Smooth muscle cell (in vitro differentiated cells): ENCODE results near the gene TMEM260. TPM values are rescaled to one million over a fixed set of nuclear protein-coding genes. Genes with fewer than 3 reads are reported as not detected.
A peak's percentile ranks its signal among the peaks of the same experiment; 100 is the strongest.

Experiments used
- DNase-seq: peaks from one replicate; lab custom pipeline; 2025; ENCODE audit not compliant: unreplicated experiment; lab: John Stamatoyannopoulos, UW
- H2AFZ ChIP-seq: fragments of 200-600 bp; sonication (generic); 2 replicates; pipeline ENCODE4 v1.6.0; 2016; ENCODE audit warnings: antibody characterized with exemption, low read depth, mild to moderate bottlenecking
- H3F3A ChIP-seq: fragments of 200-600 bp; sonication (generic); 2 replicates; pipeline ENCODE4 v1.6.0; 2017; ENCODE audit warnings: antibody characterized with exemption, low read depth
- H3K27ac ChIP-seq: fragments of 200-600 bp; sonication (generic); 2 replicates; pipeline ENCODE4 v1.5.1; 2016; ENCODE audit warnings: low read depth, mild to moderate bottlenecking
- H3K27me3 ChIP-seq: fragments of 200-600 bp; sonication (generic); 2 replicates; pipeline ENCODE4 v1.6.1; 2016; ENCODE audit warnings: low read depth, mild to moderate bottlenecking
- H3K36me3 ChIP-seq: fragments of 200-600 bp; sonication (generic); 2 replicates; pipeline ENCODE4 v1.5.1; 2016; ENCODE audit warnings: low read depth
- H3K4me1 ChIP-seq: fragments of 200-600 bp; sonication (generic); 2 replicates; pipeline ENCODE4 v1.5.1; 2016; ENCODE audit warnings: low read depth
- H3K4me2 ChIP-seq: fragments of 200-600 bp; sonication (generic); 2 replicates; pipeline ENCODE4 v1.6.0; 2016; ENCODE audit warnings: mild to moderate bottlenecking
- H3K4me3 ChIP-seq: fragments of 200-600 bp; sonication (generic); 2 replicates; pipeline ENCODE4 v1.5.1; 2016; ENCODE audit warnings: mild to moderate bottlenecking
- H3K79me2 ChIP-seq: fragments of 200-600 bp; sonication (generic); 2 replicates; pipeline ENCODE4 v1.6.0; 2016; ENCODE audit warnings: low read depth, mild to moderate bottlenecking
- H3K9ac ChIP-seq: fragments of 200-600 bp; sonication (generic); 2 replicates; pipeline ENCODE4 v1.6.0; 2016; ENCODE audit warnings: low read depth
- H3K9me3 ChIP-seq: fragments of 200-600 bp; sonication (generic); replicated peaks from 2 replicates; pipeline ENCODE4 v1.5.1; 2016; ENCODE audit warnings: low read depth
- H4K20me1 ChIP-seq: fragments of 200-600 bp; sonication (generic); 2 replicates; pipeline ENCODE4 v1.6.0; 2016; ENCODE audit warnings: low read depth
- CTCF ChIP-seq: fragments of 200-600 bp; sonication (generic); IDR thresholded peaks from 2 replicates; pipeline ENCODE4 v1.5.1; 2017; ENCODE audit warnings: borderline replicate concordance, mild to moderate bottlenecking, antibody characterized with exemption; ENCODE audit not compliant: insufficient read depth, poor library complexity, severe bottlenecking
- WGBS: methylation state at CpG from one replicate; pipeline ENCODE4 v1.1.7; 2016; ENCODE audit warnings: low lambda C conversion rate; 5-methylcytosine and 5-hydroxymethylcytosine counted together
- polyA plus RNA-seq: library from polyadenylated mRNA; unstranded; fragments of >200 nt; fragmentation: Nextera tagmentation; extraction: Ambion mirVana; gene quantifications from 2 replicates; pipeline ENCODE4 v1.2.1, GENCODE V29; 2016
- total RNA-seq: library from RNA; depleted of rRNA; stranded (reverse); fragments of >200 nt; gene quantifications from 2 replicates; pipeline ENCODE4 v1.2.3, GENCODE V29; 2014

The TMEM260 gene
- total RNA-seq (16.0 and 35.5 TPM in 2 replicates), polyA plus RNA-seq (10.5 and 13.5 TPM in 2 replicates)

DNA sequence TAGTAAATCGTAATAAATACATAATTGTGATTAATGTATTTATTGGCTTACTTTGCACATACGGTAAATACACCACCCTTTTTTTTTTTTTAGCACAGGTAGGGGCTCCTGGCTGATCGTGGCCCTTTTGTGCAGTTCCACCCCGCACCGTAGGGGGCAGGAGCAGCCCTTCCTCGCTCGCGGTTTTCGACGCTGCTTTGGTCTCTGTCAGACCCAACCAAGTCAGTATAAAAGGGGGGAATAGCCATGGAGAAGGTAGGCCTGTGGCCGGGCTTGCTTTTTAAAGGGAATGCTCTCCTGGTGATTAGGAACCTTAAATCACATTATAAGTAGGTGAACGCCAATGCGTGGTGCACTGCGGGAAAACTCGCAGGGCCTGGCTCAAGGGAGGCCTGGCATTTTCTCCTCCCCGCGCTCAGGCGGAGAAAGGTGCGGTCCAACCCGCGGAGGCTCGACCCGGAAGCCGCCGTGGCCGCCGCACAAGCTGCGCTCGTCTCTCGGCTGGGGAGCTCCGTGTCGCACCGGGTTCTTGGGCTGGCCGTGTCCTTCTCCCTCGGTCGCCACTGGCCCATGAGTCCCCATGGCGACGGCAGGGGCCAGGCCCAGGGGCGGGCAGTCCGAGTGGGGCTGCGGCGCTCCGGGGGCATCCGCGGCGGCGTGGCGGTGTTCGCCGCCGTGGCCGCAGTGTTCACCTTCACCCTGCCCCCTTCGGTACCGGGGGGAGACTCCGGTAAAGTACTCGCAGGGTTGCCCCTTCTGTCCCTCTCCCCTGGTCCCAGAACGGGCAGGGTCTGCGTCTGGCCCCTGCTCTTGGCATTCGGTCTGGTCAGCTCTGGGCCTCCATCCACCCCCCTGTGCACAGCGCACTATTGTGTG, at the start of gene TMEM260:
Gene TMEM260 (plus strand): TSS at position 454 of the 876 bp plus-strand sequence. CDS start 117 bp downstream, at position 571.
- peak within 1 kb of the TSS; percentile 99 for H3K9ac ChIP-seq
- H3K4me2 ChIP-seq, result peak within 1 kb of the TSS; percentile 88
- no peaks in the 10 kb centered on the region for H3K27me3 ChIP-seq
- peaks cover 36% of the 10 kb centered on the region for H4K20me1 ChIP-seq
- no peaks in the 10 kb centered on the region for H3F3A ChIP-seq
- peak within 1 kb of the TSS; percentile 100 for H2AFZ ChIP-seq
- H3K4me3 ChIP-seq, result peak within 1 kb of the TSS; percentile 74
- H3K36me3 ChIP-seq, result no peaks in the 10 kb centered on the region
- H3K9me3 ChIP-seq, result no peaks in the 10 kb centered on the region
- TF ChIP-seq CTCF, result peak; percentile 72
- 1% methylated on average over 59 of the region's 60 CpGs for WGBS
- peaks cover 10% of the 10 kb centered on the region for H3K4me1 ChIP-seq
- peaks cover 25% of the 10 kb centered on the region for H3K79me2 ChIP-seq
- peak within 1 kb of the TSS; percentile 78 for H3K27ac ChIP-seq
- peak; percentile 74 for DNase-seq

DNA sequence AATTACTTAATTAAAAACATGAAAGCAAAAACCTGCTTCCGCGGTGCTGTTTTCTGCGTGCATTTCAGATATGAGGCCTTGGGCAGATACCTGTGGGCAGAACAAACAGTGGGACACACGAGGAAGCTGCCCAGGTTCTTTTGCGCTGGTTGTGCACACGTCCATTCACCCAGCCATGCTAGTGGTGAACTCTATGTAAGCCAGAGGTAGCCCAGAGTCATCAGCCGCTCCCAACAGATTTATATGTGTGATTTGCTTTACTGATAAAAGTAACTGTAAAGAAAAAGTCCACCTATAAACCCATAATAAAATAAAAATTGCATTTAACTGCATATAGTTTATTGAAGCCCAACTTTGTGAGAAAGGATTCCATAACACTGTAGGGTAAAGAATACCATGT, 47.1 kb upstream of the TMEM260 start:
- Histone ChIP-seq H3K79me2 (no peaks in the 10 kb centered on the region), H3K9me3 (no peaks in the 10 kb centered on the region), H3F3A (no peaks in the 10 kb centered on the region), H2AFZ (no peak overlapping the region), H3K36me3 (no peaks in the 10 kb centered on the region), H3K4me2 (no peak overlapping the region), H3K4me3 (no peak overlapping the region), H3K27me3 (no peaks in the 10 kb centered on the region), H3K9ac (no peak overlapping the region), H4K20me1 (no peaks in the 10 kb centered on the region), H3K27ac (no peak overlapping the region), H3K4me1 (no peaks in the 10 kb centered on the region)
- no peak for TF ChIP-seq CTCF
- WGBS, result 96% methylated on average over 7 of the region's 7 CpGs
- DNase-seq, result no peak

DNA sequence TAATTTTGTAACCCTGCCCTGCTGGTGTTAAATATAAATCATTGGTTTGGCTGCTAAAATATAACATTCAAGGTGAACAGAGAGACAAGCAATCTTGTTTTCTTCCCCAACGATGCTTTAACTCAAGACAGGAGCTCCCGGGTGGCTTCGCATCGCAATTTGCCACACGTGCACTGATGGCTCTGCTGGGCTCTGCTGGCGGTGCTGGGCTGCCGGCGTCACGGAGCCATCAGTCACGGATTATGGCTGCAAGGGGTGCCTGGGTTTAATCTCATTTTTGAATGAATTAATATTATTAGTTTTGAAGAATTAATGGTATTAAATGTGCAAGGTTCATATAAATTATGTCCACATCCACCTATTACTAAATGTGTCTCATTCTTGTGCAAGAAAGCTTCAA, 44.9 kb upstream of the TMEM260 start:
- no peaks in the 10 kb centered on the region for H3K27me3 ChIP-seq
- no peak overlapping the region for H3K27ac ChIP-seq
- H3K79me2 ChIP-seq, result no peaks in the 10 kb centered on the region
- H4K20me1 ChIP-seq, result no peaks in the 10 kb centered on the region
- H3K9me3 ChIP-seq, result no peaks in the 10 kb centered on the region
- H3F3A ChIP-seq, result no peaks in the 10 kb centered on the region
- H3K4me1 ChIP-seq, result no peaks in the 10 kb centered on the region
- no peaks in the 10 kb centered on the region for H3K36me3 ChIP-seq
- DNase-seq, result no peak
- H3K4me3 ChIP-seq, result no peak overlapping the region
- TF ChIP-seq CTCF, result no peak
- WGBS, result 95% methylated on average over 10 of the region's 10 CpGs
- no peak overlapping the region for H3K9ac ChIP-seq
- H3K4me2 ChIP-seq, result no peak overlapping the region
- no peak overlapping the region for H2AFZ ChIP-seq

GRCh38 chr14:56539862-56540261, 39.7 kb upstream of the TMEM260 start:
- Histone ChIP-seq H4K20me1 (no peaks in the 10 kb centered on the region), H3K79me2 (no peaks in the 10 kb centered on the region), H3K4me2 (no peak overlapping the region), H3F3A (no peaks in the 10 kb centered on the region), H2AFZ (no peak overlapping the region), H3K9me3 (no peaks in the 10 kb centered on the region), H3K27me3 (no peaks in the 10 kb centered on the region), H3K36me3 (no peaks in the 10 kb centered on the region), H3K9ac (no peak overlapping the region), H3K27ac (no peak overlapping the region), H3K4me3 (no peak overlapping the region), H3K4me1 (no peaks in the 10 kb centered on the region)
- WGBS, result 93% methylated on average over 2 of the region's 2 CpGs
- no peak for DNase-seq
- no peak for TF ChIP-seq CTCF
